Smooth muscle cell of the brain vasculature (primary cell): Measurements from ENCODE around the gene PUM1.
"Not testable (repeated sequence)": the region's sequence is repeated elsewhere in the genome, so short reads cannot be mapped to it uniquely, and the experiment has no call there.

ENCODE experiments used
- DNase-seq: peaks from one replicate; pipeline ENCODE4 v3.0.0-alpha.2; 2012; ENCODE audit warnings: low read depth, low spot score

PUM1 gene

DNA sequence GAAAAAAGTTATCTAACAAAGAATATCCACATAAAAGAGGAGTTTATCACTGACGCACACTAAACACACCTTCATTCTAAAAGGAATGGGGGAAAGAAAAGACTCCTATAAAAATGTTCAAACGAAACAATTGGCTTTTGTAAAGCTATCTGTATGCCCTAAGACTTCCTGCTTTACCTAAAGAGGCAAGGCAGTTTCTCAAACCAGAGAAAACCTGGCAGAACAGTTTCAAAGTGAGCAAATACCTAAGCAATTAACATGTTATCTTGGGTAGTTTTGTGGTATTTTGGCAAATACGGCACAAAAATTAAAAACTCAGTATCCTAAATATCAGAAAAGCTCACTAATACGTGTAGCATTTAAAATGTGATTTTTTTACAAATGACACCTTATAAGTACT, 1.9 kb downstream of the PUM1 start:
- DNase-seq: no peak

- DNase-seq: no peak
Measured at GRCh38 chr1:31062867-31063380, 2.6 kb downstream of the PUM1 start.

GRCh38 chr1:31062162-31062866, 3.2 kb downstream of the PUM1 start:
- DNase-seq: not testable (repeated sequence)

GRCh38 chr1:31058012-31058411, 7.5 kb downstream of the PUM1 start:
- no peak for DNase-seq

- DNase-seq: no peak
Measured at GRCh38 chr1:31055953-31056352, 9.6 kb downstream of the PUM1 start.

DNA sequence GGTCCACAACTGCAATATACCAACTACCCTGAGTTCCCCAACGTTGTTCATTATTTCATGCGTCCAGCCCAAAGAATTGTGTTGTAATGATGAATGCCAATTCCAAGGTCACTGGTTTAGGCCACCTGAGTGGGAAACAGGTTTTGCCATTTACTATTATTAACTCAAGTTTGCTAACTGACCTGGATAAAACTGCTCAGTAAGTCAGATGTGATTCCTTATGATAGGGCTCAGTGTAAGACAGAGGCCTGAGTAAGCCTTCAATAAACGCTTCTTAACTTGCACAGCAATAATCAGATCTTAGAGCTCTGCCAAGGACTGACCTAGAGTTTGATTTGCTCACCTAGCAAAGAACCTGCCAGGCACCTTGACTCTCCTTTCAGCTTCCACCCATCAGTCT, 10.0 kb downstream of the PUM1 start:
- no peak for DNase-seq

- no peak for DNase-seq
Measured at GRCh38 chr1:31054958-31055481, 10.5 kb downstream of the PUM1 start.

DNA sequence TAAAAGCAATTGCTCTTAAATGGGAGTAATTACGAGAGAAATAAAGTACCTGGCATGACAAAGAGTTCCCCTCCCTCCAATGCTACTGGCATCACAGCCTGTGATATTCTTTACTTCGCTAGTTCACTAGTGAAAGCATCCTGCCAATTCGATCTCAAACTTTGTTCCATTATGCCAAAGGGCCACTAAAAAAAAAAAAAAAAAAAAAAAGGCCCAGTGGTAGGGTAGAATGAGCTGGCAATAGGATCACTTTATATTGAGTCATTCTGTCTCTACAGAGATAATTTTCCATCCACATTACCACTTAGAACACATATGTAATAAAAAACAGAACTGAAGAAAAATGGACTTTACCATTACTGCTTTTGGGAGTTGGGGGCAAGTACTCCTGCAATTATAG, 11.2 kb downstream of the PUM1 start:
- no peak for DNase-seq

GRCh38 chr1:31052613-31053012, 12.9 kb downstream of the PUM1 start:
- not testable (repeated sequence) for DNase-seq

DNA sequence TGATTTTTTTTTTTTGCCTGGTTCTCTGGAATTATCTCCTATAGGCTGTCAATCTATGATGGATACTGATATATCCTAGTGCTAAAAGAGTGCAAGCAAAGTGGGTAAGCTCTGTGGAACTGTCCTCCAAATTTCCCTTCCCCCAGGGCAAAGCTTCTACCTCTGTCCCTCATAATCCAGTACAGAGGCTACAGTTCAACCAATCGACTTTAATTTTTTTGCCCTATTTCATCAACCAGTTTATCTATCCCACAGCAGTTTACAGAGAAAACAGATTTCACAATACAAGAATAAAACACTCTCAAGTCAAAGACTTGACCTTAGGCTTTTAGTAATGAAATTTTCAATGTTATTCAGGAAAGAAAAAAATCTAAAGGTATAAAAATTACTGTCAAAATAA, 13.9 kb downstream of the PUM1 start:
- no peak for DNase-seq

DNA sequence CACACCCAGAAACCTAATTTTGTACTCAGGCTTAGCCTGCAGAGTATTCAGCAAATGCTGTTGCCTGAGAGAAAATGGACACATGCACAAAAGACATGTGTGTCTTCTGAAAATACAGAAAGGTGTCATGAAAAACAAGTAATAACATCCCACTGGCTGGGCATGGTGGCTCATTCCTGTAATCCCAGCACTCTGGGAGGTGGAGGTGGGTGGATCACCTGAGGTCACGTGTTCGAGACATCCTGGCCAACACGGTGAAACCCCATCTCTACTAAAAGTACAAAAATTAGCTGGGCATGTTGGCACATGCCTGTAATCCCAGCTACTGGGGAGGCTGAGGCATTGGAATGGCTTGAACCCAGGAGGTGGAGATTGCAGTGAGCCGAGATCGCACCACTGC, 18.0 kb downstream of the PUM1 start:
- not testable (repeated sequence) for DNase-seq

DNA sequence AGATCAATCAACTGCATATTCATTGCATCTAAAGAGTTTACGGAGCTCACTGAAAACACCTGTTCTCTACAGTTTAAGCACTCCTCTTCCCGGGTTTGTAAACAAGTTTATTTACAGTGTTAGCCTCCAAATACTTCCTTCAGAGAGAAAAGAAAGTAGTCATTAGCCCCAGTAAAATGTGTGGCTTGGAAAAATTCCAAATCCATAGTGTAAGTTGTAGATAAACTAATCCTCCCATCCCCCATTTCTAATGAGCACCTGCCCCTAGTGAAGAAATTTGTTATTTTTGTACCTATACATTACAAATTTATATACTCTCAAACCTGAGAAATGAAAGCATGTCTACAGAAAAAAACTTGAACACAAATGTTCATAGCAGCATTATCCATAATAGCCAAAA, 21.9 kb downstream of the PUM1 start:
- no peak for DNase-seq

DNA sequence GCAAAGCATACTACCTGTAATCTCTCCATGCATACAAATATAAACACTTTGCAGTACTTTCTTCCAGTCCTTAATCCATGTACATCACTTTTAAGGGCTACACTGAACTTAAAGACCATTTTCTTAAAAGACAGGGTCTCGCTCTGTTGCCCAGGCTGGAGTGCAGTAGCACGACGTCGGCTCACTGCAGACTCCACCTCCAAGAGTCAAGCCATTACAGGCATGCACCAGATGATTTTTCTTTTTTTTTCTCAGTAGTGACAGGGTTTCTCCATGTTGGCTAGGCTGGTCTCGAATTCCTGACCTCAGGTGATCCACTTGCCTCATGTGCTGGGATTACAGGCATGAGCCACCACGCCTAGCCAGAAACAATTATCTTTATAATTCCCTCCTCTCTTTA, 22.9 kb downstream of the PUM1 start:
- no peak for DNase-seq

DNA sequence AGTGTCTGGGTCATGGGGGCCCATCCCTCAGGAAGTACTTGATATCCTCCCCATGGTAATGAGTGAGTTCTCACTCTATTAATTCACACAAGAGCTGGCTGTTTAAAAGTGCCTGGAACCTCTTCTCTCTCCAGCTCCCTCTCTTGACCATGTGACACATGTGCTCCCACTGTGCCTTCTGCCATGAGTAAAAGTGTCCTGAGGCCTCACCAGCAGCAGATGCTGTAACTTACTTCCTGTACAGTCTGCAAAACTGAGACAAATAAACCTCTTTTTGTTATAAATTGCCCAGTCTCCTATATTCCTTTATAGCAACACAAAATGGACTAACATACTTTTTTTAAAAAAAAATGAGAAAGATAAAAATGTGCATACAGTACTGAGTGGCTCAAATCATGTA, 24.0 kb downstream of the PUM1 start:
- no peak for DNase-seq

- DNase-seq: no peak
Measured at GRCh38 chr1:31040038-31040437, 25.5 kb downstream of the PUM1 start.

DNA sequence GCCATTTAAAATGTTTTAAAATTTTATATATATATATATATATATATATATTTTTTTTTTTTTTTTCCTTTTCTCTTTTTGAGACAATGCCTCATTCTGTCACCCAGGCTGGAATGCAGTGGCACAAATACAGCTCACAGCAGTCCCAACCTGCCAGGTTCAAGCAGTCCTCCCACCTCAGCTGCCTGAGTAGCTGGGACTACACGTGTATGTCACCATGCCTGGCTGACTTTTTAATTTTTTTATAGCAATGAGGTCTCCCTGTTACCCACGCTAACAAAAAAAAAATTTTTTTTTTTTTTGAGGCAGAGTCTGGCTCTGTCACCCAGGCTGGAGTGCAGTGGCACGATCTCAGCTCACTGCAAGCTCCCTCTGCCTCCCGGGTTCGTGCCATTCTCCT, 26.6 kb downstream of the PUM1 start:
- DNase-seq: not testable (repeated sequence)

DNA sequence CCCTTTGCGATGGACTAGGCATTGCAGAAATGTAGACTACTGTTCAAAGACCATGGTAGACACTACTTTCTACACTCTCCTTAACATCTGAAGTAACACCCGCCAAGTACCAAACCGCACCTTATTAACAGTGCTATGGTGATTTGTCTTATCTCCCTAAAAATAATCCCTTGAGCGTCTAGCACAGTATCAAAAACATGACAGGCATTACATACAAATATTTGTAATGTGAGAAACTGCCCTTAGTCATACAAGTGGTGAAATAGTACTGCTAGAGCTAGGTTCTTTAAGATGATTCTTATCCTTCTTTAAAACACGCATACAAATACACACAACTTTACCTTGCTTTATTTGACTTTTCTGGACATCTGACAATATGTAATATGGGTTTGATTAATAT, 27.2 kb downstream of the PUM1 start:
- DNase-seq: no peak

DNA sequence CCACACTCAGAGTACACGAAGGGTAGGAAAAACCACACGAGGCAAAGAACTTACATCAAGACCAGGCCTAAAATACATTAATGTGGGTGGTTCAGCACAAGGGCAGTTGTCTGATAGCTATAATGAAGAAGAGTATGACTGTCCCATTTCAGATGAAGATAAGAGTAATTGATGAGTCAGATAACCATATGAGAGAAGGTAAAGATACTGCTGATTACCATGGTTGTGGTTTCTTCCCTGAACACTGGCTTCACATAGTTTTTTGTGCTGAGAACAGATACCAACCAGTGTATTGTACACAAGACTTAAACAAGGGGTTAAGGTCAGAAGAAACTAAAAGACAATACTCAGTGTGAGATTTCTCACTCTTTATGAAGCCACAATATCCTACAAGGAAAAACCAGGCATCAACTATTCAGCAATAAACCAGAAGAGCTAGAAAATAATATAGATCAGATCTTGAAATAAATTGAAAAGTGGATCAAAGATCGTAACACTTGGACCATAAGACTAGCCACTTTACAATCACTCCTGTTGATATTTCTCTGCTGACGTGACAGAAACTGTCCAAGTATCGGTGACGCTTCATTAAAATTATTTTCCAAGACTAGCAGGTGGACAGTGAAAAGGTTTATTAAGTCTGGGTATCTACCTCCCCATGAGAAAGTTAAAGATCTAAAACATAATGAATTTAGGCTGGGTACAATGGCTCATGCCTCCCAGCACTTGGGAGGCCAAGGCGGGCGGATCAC, 28.6 kb downstream of the PUM1 start:
- no peak for DNase-seq

GRCh38 chr1:31033598-31033997, 31.9 kb downstream of the PUM1 start:
- DNase-seq: no peak

- DNase-seq: no peak
Measured at GRCh38 chr1:31032266-31032665, 33.3 kb downstream of the PUM1 start.

- DNase-seq: no peak
Measured at GRCh38 chr1:31031330-31032143, 34.0 kb downstream of the PUM1 start.

DNA sequence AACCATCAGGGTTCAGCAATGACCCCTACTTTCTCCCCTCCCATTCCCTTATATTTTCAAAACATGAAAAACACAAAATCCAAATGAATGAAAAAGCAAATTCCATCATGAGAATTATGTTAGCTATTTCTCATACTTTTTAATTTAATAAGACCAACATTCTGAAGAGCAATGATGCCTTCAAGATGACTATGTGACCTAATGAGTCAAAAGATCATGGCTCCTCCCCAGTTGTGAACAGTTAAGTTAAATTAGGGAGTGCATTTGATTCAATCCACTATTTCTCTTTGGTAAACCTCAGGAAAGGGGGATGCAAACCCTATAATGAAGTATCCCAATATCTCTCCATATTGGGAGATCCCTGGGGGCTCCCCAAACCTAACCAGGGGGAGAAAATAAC, 36.5 kb downstream of the PUM1 start:
- DNase-seq: no peak
